Measurements from ENCODE around the gene VSTM2B. TPM values are rescaled to one million over a fixed set of nuclear protein-coding genes. Genes with fewer than 3 reads are reported as not detected.

Gene VSTM2B
- polyA plus RNA-seq, 1 donor (not counting 4 experiments of a cell fraction or from before 2014, with no cell fraction given): not detected

- Histone ChIP-seq H3K27me3 (ENCODE audit: control insufficient read depth, extremely low read depth, insufficient read depth, low read length) (no peaks in the 10 kb centered on the region), H4K20me1 (ENCODE audit: control insufficient read depth, extremely low read depth, insufficient read depth, low read length) (no peaks in the 10 kb centered on the region), H3K36me3 (ENCODE audit: control insufficient read depth in 2 of 2, extremely low read depth in 1 of 2, insufficient read depth in 2 of 2, low read length in 2 of 2) (no peaks in the 10 kb centered on the region), H2AFZ (ENCODE audit: control insufficient read depth, low read length) (no peak overlapping the region), H3K27ac (ENCODE audit: control insufficient read depth, insufficient read depth, low read length) (no peak overlapping the region), H3K9ac (ENCODE audit: control insufficient read depth, extremely low read depth, insufficient read depth, low read length) (no peak overlapping the region), H3K9me3 (ENCODE audit: control insufficient read depth, low read depth, low read length) (no peaks in the 10 kb centered on the region), H3K79me2 (ENCODE audit: control insufficient read depth, insufficient read depth, low read length) (no peaks in the 10 kb centered on the region), H3K4me2 (ENCODE audit: control insufficient read depth, extremely low read depth, insufficient read depth, low read depth, low read length) (no peak overlapping the region), H3K9me1 (ENCODE audit: control insufficient read depth, extremely low read depth, insufficient read depth, low read length) (no peaks in the 10 kb centered on the region), H3K4me1 (ENCODE audit: control insufficient read depth, extremely low read depth, insufficient read depth, low read length) (no peaks in the 10 kb centered on the region), H3K4me3 (ENCODE audit: control insufficient read depth in 2 of 3, extremely low read depth in 1 of 3, insufficient read depth in 2 of 3, low read depth in 1 of 3, low read length in 3 of 3) (no peak overlapping the region)
- no peak for TF ChIP-seq EZH2 (IDR thresholded peaks at IDR 0.05; ENCODE audit: low read length)
- no peak for TF ChIP-seq CTCF (optimal IDR thresholded peaks at IDR 0.05 in 1 of 3, IDR thresholded peaks at IDR 0.05 in 1 of 3, conservative IDR thresholded peaks at IDR 0.05 in 1 of 3; ENCODE audit: extremely low read depth in 1 of 3, insufficient read depth in 2 of 3, low read length in 3 of 3)
- FAIRE-seq: no peak
- dilution Hi-C loops (cut with MboI; ENCODE audit: extremely low pct_ligation_motif_present, low sequenced_read_pairs): no loop called here
- DNase-seq (ENCODE audit: low read depth, low spot score): no peak
Measured at GRCh38 chr19:29565171-29565570, 39.4 kb downstream of the VSTM2B start.

GRCh38 chr19:29566496-29567054, 40.8 kb downstream of the VSTM2B start:
- no peak for DNase-seq (ENCODE audit: low read depth, low spot score)
- Histone ChIP-seq H3K9me3 (ENCODE audit: control insufficient read depth, low read depth, low read length) (no peaks in the 10 kb centered on the region), H3K4me2 (ENCODE audit: control insufficient read depth, extremely low read depth, insufficient read depth, low read depth, low read length) (no peak overlapping the region), H3K9me1 (ENCODE audit: control insufficient read depth, extremely low read depth, insufficient read depth, low read length) (no peaks in the 10 kb centered on the region), H2AFZ (ENCODE audit: control insufficient read depth, low read length) (no peak overlapping the region), H3K27me3 (ENCODE audit: control insufficient read depth, extremely low read depth, insufficient read depth, low read length) (no peaks in the 10 kb centered on the region), H3K36me3 (ENCODE audit: control insufficient read depth in 2 of 2, extremely low read depth in 1 of 2, insufficient read depth in 2 of 2, low read length in 2 of 2) (no peaks in the 10 kb centered on the region), H3K4me3 (ENCODE audit: control insufficient read depth in 2 of 3, extremely low read depth in 1 of 3, insufficient read depth in 2 of 3, low read depth in 1 of 3, low read length in 3 of 3) (no peak overlapping the region), H3K79me2 (ENCODE audit: control insufficient read depth, insufficient read depth, low read length) (no peaks in the 10 kb centered on the region), H3K9ac (ENCODE audit: control insufficient read depth, extremely low read depth, insufficient read depth, low read length) (no peak overlapping the region), H3K27ac (ENCODE audit: control insufficient read depth, insufficient read depth, low read length) (no peak overlapping the region), H3K4me1 (ENCODE audit: control insufficient read depth, extremely low read depth, insufficient read depth, low read length) (no peaks in the 10 kb centered on the region), H4K20me1 (ENCODE audit: control insufficient read depth, extremely low read depth, insufficient read depth, low read length) (no peaks in the 10 kb centered on the region)
- TF ChIP-seq CTCF (optimal IDR thresholded peaks at IDR 0.05 in 1 of 3, IDR thresholded peaks at IDR 0.05 in 1 of 3, conservative IDR thresholded peaks at IDR 0.05 in 1 of 3; ENCODE audit: extremely low read depth in 1 of 3, insufficient read depth in 2 of 3, low read length in 3 of 3) (no peak), EZH2 (IDR thresholded peaks at IDR 0.05; ENCODE audit: low read length) (no peak)
- dilution Hi-C loops (cut with MboI; ENCODE audit: extremely low pct_ligation_motif_present, low sequenced_read_pairs): no loop called here
- FAIRE-seq: no peak
